NCI-H2196 treated with DMSO at 0.1 percent for 48 hours (cell line): ENCODE measurements around the gene SCFD1.
"Not testable (repeated sequence)": the region's sequence is repeated elsewhere in the genome, so short reads cannot be mapped to it uniquely, and the experiment has no call there.

Experiments
- DNase-seq: peaks from one replicate; lab custom pipeline; 2025; ENCODE audit not compliant: unreplicated experiment; lab: John Stamatoyannopoulos, UW

SCFD1 gene

GRCh38 chr14:30610787-30611343 lies 11.3 kb upstream of the SCFD1 start:
- peak; percentile 87 for DNase-seq

GRCh38 chr14:30614155-30614554 lies 8.0 kb upstream of the SCFD1 start:
- DNase-seq = no peak

GRCh38 chr14:30620178-30620577 lies 1.9 kb upstream of the SCFD1 start:
- no peak for DNase-seq

GRCh38 chr14:30621354-30621939 lies 672 bp upstream of the SCFD1 start:
- DNase-seq = no peak

GRCh38 chr14:30623412-30624131 lies 1.5 kb downstream of the SCFD1 start:
- no peak for DNase-seq

GRCh38 chr14:30624132-30624423 lies 2.0 kb downstream of the SCFD1 start:
- no peak for DNase-seq

GRCh38 chr14:30625533-30625932 lies 3.4 kb downstream of the SCFD1 start:
- no peak for DNase-seq

GRCh38 chr14:30629432-30629831 lies 7.3 kb downstream of the SCFD1 start:
- DNase-seq = not testable (repeated sequence)

- no peak for DNase-seq
Measured at GRCh38 chr14:30630248-30630647, 8.1 kb downstream of the SCFD1 start.

GRCh38 chr14:30632730-30633129 lies 10.6 kb downstream of the SCFD1 start:
- no peak for DNase-seq

GRCh38 chr14:30638926-30639325 lies 16.8 kb downstream of the SCFD1 start:
- DNase-seq = no peak

GRCh38 chr14:30641207-30641606 lies 19.1 kb downstream of the SCFD1 start:
- DNase-seq = no peak

- DNase-seq = not testable (repeated sequence)
Measured at GRCh38 chr14:30644462-30644861, 22.3 kb downstream of the SCFD1 start.

- no peak for DNase-seq
Measured at GRCh38 chr14:30645600-30645999, 23.5 kb downstream of the SCFD1 start.

- no peak for DNase-seq
Measured at GRCh38 chr14:30648471-30648870, 26.4 kb downstream of the SCFD1 start.

GRCh38 chr14:30651937-30652336 lies 29.8 kb downstream of the SCFD1 start:
- DNase-seq = no peak

- DNase-seq = no peak
Measured at GRCh38 chr14:30655124-30655523, 33.0 kb downstream of the SCFD1 start.

GRCh38 chr14:30655658-30656057 lies 33.5 kb downstream of the SCFD1 start:
- no peak for DNase-seq

GRCh38 chr14:30656190-30656632 lies 34.1 kb downstream of the SCFD1 start:
- DNase-seq = no peak

- no peak for DNase-seq
Measured at GRCh38 chr14:30657050-30657449, 34.9 kb downstream of the SCFD1 start.

- DNase-seq = no peak
Measured at GRCh38 chr14:30657606-30658163, 35.6 kb downstream of the SCFD1 start.

- DNase-seq = no peak
Measured at GRCh38 chr14:30658645-30659044, 36.5 kb downstream of the SCFD1 start.
